A673 (cell line): ENCODE measurements around the gene RPIA.

Experiments
- CTCF ChIP-seq: fragments of 300-800, 200-600 bp; sonication (generic); conservative IDR thresholded peaks from 2 replicates; pipeline ENCODE4 v1.5.1; 2017; ENCODE audit warnings: low read depth, mild to moderate bottlenecking, antibody characterized with exemption, low read length, moderate library complexity, mixed read lengths
- EZH2 ChIP-seq: fragments of 200-600 bp; sonication (generic); IDR thresholded peaks from 2 replicates; pipeline ENCODE4 v1.6.1; 2017; ENCODE audit warnings: borderline replicate concordance, low read depth, mild to moderate bottlenecking, mixed read lengths, antibody characterized with exemption, low read length; ENCODE audit not compliant: poor library complexity, severe bottlenecking

- no peak for TF ChIP-seq CTCF
- TF ChIP-seq EZH2: no peak
Observed at GRCh38 chr2:88693911-88694414, 2.5 kb downstream of the RPIA start.
